GM12878 (cell line): ENCODE measurements around the gene ETV3L.

ENCODE experiments used
- CTCF ChIP-seq, 3 experiments: IDR thresholded peaks in 2 of 3; conservative IDR thresholded peaks in 1 of 3; 2 replicates each; pipeline ENCODE4 v1.5.1; 2011; ENCODE audit warnings: low read depth in 3 of 3, low read length in 3 of 3, mild to moderate bottlenecking in 3 of 3, control low read depth in 2 of 3, moderate library complexity in 2 of 3, inconsistent platforms in 1 of 3, mixed read lengths in 1 of 3; ENCODE audit not compliant: control insufficient read depth in 2 of 3, insufficient read depth in 1 of 3; ENCODE audit errors: extremely low read depth in 1 of 3
- HDAC2 ChIP-seq: fragments of 200-600 bp; sonication (generic); IDR thresholded peaks from 2 replicates; pipeline ENCODE4 v1.6.1; 2017
- SMAD5 ChIP-seq: IDR thresholded peaks from 2 replicates; pipeline ENCODE4 v1.6.1; 2016; ENCODE audit warnings: antibody characterized with exemption, low read depth
- ZBTB33 ChIP-seq: fragments of 450-650 bp; IDR thresholded peaks from 2 replicates; pipeline ENCODE4 v1.6.1; 2017; ENCODE audit warnings: mild to moderate bottlenecking

- TF ChIP-seq HDAC2 (no peak), SMAD5 (no peak), CTCF (IDR thresholded peaks at IDR 0.05 in 2 of 3, conservative IDR thresholded peaks at IDR 0.05 in 1 of 3; ENCODE audit: control insufficient read depth in 2 of 3, extremely low read depth in 1 of 3, insufficient read depth in 1 of 3, low read depth in 3 of 3, low read length in 3 of 3) (no peak), ZBTB33 (no peak)
Measured at GRCh38 chr1:157099633-157100009, at the start of gene ETV3L.
